ENCODE data around the gene TBXAS1. TPM values are rescaled to one million over a fixed set of nuclear protein-coding genes. Genes with fewer than 3 reads are reported as not detected.

Gene TBXAS1
- total RNA-seq, 2 donors from 2014 or later: 30.1 to 66.6 TPM

DNA sequence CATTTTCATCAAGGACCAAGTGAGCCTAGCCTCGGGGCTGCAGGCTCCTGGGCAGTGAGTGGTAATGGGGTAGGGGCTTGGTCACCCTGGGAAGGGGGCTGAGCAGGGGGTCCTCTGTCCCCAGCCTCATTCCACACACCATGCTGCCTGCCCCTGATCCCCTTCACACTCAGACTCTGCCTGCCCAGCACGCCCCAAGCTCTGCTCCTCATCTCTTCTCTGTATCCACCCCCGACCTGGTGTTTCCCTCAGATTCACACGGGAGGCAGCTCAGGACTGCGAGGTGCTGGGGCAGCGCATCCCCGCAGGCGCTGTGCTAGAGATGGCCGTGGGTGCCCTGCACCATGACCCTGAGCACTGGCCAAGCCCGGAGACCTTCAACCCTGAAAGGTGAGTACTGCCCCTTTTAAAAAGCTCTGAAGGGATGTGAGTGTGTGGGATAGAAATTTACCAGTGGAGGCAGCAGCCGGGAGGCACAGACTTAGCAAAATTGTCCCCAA is 186.5 kb downstream of the TBXAS1 start:
- Histone ChIP-seq H3K4me3 (no peak overlapping the region), H3K4me1 (ENCODE audit: control insufficient read depth in 1 of 2, low read depth in 2 of 2) (no peaks in the 10 kb centered on the region), H3K27ac (no peak overlapping the region), H3K36me3 (no peaks in the 10 kb centered on the region), H3K27me3 (replicated peaks; ENCODE audit: insufficient read depth) (no peaks in the 10 kb centered on the region), H3K9me3 (no peaks in the 10 kb centered on the region)
- no peak for ATAC-seq (ENCODE audit: insufficient number of reproducible peaks, low FRiP score, low read depth)
- TF ChIP-seq, protein P1, sequence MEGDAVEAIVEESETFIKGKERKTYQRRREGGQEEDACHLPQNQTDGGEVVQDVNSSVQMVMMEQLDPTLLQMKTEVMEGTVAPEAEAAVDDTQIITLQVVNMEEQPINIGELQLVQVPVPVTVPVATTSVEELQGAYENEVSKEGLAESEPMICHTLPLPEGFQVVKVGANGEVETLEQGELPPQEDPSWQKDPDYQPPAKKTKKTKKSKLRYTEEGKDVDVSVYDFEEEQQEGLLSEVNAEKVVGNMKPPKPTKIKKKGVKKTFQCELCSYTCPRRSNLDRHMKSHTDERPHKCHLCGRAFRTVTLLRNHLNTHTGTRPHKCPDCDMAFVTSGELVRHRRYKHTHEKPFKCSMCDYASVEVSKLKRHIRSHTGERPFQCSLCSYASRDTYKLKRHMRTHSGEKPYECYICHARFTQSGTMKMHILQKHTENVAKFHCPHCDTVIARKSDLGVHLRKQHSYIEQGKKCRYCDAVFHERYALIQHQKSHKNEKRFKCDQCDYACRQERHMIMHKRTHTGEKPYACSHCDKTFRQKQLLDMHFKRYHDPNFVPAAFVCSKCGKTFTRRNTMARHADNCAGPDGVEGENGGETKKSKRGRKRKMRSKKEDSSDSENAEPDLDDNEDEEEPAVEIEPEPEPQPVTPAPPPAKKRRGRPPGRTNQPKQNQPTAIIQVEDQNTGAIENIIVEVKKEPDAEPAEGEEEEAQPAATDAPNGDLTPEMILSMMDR (IDR thresholded peaks at IDR 0.05): no peak
- no peak for DNase-seq (ENCODE audit: low spot score)

DNA sequence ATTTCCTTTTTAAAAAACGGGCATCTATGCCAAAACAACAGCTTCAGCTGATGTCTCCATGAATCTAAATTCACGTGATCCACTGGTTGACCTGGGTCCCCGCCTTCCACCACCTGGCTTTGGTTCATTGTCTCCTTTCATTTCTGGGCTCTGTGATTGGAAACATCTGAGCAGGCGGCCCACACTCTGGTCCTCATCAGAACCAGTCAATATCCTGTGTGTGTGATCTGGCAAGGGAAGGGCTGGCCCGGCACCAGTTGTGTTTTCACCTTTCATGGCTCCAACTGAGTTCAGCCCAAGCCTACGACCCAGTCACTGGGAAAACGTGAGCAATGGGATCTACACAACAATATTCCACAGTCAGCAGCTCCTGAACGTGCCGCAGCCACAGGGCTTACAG is 187.5 kb downstream of the TBXAS1 start:
- Histone ChIP-seq H3K4me3 (no peak overlapping the region), H3K9me3 (no peaks in the 10 kb centered on the region), H3K4me1 (ENCODE audit: control insufficient read depth in 1 of 2, low read depth in 2 of 2) (no peaks in the 10 kb centered on the region), H3K36me3 (no peaks in the 10 kb centered on the region), H3K27me3 (replicated peaks; ENCODE audit: insufficient read depth) (no peaks in the 10 kb centered on the region), H3K27ac (no peak overlapping the region)
- no peak for DNase-seq (ENCODE audit: low spot score)
- ATAC-seq (ENCODE audit: insufficient number of reproducible peaks, low FRiP score, low read depth): peak; percentile 33
- TF ChIP-seq, protein P1 (IDR thresholded peaks at IDR 0.05): no peak

DNA sequence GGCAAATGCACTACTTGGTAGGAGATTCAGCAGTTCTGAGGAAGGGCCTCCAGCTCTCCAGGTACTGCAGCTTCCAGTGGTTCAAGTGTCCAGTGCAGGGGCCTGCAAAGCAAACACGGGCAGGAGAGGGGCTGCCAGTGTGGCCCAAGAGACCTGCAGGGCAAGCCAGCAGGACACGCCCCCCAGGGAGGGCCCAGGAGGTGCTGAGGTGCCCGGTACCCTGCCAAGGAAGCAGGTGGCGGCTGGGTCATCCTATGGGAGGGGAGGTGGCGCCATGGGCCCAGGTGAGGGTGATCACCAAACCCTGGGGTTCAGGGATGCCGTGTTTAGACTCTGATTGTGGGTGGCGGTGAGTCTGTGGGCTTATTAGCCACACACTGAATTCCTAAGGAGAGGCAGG is 188.0 kb downstream of the TBXAS1 start:
- Histone ChIP-seq H3K4me3 (no peak overlapping the region), H3K27ac (no peak overlapping the region), H3K4me1 (ENCODE audit: control insufficient read depth in 1 of 2, low read depth in 2 of 2) (peaks cover 0 to 5% of the 10 kb centered on the region in 2 donors), H3K36me3 (no peaks in the 10 kb centered on the region), H3K9me3 (no peaks in the 10 kb centered on the region), H3K27me3 (replicated peaks; ENCODE audit: insufficient read depth) (no peaks in the 10 kb centered on the region)
- no peak for ATAC-seq (ENCODE audit: insufficient number of reproducible peaks, low FRiP score, low read depth)
- DNase-seq (ENCODE audit: low spot score): no peak
- TF ChIP-seq, protein P1 (IDR thresholded peaks at IDR 0.05): no peak

DNA sequence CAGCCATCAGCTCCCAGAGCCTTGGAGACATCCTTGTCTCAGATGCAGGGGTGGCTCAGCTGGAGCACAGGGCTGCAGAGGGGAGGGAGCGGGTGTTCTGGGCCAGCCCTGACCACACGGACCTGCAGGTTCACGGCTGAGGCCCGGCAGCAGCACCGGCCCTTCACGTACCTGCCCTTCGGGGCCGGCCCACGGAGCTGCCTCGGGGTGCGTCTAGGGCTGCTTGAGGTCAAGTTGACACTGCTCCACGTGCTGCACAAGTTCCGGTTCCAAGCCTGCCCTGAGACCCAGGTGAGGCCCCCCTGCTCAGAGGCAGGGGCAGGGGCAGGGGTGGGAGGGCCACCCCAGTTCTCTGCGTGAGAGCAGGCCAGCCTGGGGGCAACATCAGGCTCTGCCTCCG is 188.5 kb downstream of the TBXAS1 start:
- Histone ChIP-seq H3K9me3 (no peaks in the 10 kb centered on the region), H3K4me1 (ENCODE audit: control insufficient read depth in 1 of 2, low read depth in 2 of 2) (peaks cover 2 to 10% of the 10 kb centered on the region in 2 donors), H3K36me3 (no peaks in the 10 kb centered on the region), H3K27ac (no peak overlapping the region), H3K4me3 (no peak overlapping the region), H3K27me3 (replicated peaks; ENCODE audit: insufficient read depth) (no peaks in the 10 kb centered on the region)
- no peak for ATAC-seq (ENCODE audit: insufficient number of reproducible peaks, low FRiP score, low read depth)
- no peak for DNase-seq (ENCODE audit: low spot score)
- TF ChIP-seq, protein P1 (IDR thresholded peaks at IDR 0.05): no peak

DNA sequence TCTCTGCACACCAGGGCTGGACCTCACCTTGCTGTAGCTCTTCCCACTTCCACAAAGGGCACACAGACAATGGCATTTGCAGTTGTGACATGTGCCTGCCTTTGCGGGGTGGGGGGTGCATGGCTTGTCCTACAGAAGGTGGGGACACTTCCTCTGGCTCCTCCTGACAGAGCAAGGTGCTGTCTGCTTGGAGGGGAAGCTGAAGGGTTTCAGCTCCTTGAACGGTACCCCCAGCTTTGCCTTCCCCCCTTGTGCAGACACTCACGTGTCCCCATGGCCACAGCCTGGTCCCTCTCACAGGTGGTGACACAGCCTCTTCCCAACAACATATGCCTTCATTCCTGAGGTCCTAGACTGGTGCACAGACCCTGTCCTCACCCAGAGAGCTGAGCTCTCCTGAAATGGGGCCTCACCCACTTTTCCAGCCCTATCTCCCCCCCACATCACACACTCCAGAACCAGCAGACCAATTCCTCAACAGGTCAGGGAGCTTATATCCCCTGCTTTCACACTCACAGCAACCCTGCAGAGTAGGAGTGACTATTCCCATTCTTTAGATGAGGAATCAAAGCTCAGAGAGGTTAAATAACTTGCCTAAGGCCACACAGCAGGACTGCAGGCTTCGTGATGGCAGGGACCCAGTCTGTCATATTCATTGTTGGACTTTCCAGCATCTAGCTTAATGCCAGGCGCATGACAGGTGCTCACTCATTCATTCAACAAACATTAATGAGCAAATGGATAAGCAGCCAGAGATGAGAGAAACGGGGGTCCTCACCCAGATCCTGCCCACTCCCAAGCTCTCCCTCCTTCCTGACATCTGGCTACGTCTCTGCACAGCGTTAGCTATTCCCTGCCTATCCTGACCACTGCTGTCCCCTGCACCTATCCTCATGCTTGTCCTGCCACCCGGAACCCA is 189.3 kb downstream of the TBXAS1 start:
- no peaks in the 10 kb centered on the region for H3K9me3 ChIP-seq
- no peak for DNase-seq (ENCODE audit: low spot score)
- ATAC-seq (ENCODE audit: insufficient number of reproducible peaks, low FRiP score, low read depth): no peak
- TF ChIP-seq, protein P1 (IDR thresholded peaks at IDR 0.05): no peak
- no peak overlapping the region for H3K27ac ChIP-seq
- no peaks in the 10 kb centered on the region for H3K27me3 ChIP-seq (replicated peaks; ENCODE audit: insufficient read depth)
- H3K4me1 ChIP-seq (ENCODE audit: control insufficient read depth in 1 of 2, low read depth in 2 of 2): peaks cover 2 to 18% of the 10 kb centered on the region in 2 donors
- no peaks in the 10 kb centered on the region for H3K36me3 ChIP-seq
- H3K4me3 ChIP-seq: no peak overlapping the region

All from thoracic aorta (tissue), 2 donors.